Activated CD4-positive, alpha-beta T cell treated with anti-CD3 and anti-CD28 coated beads for 48 hours (primary cell): Measurements from ENCODE around the gene KCNAB1.
A peak's percentile ranks its signal among the peaks of the same experiment; 100 is the strongest.
"Not testable (repeated sequence)": the region's sequence is repeated elsewhere in the genome, so short reads cannot be mapped to it uniquely, and the experiment has no call there.

Source experiments
- DNase-seq: peaks from one replicate; pipeline ENCODE4 v3.0.0-alpha.2; 2020

The KCNAB1 gene

DNA sequence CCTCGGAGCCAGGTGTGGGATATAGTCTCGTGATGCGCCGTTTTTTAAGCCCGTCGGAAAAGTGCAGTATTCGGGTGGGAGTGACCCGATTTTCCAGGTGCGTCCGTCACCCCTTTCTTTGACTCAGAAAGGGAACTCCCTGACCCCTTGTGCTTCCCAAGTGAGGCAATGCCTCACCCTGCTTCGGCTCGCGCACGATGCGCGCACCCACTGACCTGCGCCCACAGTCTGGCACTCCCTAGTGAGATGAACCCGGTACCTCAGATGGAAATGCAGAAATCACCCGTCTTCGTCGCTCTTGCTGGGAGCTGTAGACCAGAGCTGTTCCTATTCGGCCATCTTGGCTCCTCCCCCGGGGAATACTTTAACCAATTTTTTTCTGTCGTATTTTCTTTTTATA, 164.3 kb downstream of the KCNAB1 start:
- not testable (repeated sequence) for DNase-seq

DNA sequence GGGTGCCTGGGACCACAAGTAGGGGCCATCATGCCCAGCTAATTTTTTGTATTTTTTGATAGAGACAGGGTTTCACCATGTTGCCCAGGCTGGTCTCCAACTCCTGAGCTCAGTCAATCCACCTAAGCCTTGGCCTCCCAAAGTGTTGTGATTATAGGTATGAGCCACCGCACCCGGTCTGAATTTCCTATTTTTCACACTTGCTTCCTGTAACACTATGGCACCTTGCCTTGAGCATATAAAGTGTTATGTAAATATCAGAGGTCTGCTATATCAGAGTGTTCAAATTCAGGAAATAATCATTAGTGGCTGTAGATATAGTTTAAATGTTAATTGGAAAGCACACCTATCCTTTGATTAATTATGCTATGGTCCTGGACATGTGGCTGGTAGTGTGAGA, 165.2 kb downstream of the KCNAB1 start:
- no peak for DNase-seq

DNA sequence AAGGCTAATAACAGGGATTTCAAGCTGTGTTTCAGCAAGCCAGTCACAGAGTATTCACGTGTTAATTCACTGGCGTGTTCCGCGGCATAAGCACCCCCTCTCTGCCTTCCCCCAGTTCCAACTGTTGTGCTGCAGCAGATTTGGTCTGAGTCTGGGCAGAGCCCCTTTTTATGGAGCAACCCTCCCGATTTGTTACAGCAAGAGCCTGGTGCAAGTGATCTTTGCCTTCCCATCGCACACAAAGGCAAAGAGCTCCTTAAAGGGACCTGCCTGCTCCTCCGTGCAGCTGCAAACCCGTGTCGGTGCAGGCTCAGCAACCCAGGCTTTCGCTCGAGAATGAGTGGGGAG, 170.5 kb downstream of the KCNAB1 start:
- DNase-seq = no peak

DNA sequence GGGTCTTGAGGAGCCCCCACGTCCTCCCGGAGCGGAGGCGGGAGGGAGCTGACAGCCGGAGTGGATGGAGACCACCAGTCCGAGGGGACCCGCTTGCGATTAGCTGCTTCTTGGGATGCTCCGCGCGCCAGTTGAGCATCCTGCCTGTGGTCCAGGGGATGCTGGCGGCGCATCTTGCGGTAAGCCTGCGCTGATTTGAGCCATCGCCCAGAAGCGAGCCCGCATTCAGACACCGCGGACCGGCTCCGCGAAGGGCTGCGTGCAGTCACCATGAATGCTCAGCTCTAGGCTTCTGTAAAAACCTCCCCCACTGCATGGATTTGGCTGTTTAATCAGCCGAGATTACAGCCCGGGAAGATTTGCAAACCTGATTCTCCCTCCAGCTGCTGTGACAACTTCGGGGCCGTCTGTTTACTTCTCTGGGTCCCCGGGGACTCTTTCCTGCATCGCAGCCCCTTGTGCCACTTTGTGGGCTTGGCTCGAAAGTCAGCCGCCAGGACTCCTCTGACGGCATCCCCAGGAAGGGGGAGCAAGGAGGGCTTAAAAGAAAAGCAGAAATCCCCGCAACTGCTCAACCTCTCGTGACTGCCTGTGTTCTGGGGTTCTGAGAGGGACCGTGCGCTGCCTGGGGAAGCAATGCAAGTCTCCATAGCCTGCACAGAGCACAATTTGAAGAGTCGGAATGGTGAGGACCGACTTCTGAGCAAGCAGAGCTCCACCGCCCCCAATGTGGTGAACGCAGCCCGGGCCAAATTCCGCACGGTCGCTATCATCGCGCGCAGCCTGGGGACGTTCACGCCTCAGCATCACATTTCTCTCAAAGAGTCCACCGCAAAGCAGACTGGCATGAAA, 171.1 kb downstream of the KCNAB1 start:
- DNase-seq = peak; percentile 6

DNA sequence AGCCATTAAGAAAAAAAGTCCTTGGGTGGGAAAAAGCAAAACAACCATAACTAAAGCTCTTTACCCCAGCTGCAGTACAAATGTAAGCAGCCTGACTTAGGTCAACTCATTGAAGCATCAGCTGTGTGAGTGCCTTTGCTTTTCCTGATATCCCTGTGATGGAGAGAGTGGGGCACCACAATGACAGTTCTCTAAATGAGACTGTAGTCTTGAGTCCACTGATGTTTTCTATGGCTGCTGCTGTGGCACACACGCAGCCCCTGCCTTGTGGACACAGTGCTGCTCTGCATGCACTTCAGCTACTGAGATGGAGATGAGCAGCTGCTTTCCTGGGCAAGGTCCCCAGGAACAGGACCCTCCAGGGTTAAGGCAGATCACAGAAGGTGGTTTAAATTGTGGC, 173.2 kb downstream of the KCNAB1 start:
- no peak for DNase-seq

DNA sequence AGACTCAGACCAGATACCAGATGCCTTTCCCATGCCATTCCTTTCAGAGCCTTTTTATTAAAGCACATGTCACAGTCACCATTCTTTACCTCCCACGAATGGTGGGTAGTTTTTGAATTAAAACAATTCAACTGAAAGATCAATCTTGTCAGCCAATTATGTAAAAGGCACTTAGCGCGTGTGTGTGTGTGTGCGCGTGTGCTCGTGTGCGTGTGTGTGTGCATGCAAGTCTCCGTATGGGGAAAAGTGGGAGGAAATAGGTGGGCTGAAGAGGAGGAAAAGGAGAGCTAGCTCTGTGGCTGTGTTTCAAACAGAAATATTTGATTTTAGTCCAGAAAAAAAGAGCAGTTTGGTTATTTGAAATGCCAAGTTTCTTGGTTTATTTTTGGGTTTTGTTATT, 177.2 kb downstream of the KCNAB1 start:
- no peak for DNase-seq

DNA sequence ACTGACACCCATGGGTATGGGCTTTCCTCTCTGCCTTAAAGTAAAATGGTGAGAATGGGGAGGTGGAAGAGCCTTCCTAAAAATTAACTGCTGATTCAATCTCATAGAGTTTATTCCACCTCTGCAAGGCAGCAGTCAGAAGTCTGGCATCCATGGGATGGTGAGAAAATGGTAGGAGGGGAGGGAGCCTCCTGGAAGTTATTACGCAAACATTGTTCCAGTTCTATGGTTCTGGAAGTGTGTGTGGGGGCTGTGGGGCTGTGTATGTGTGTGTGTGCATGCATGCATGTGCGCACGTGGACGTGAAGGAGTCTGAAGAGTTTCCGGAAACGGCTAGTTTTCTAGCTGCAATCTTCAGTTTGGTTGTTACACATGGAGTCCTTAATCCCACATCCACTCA, 177.6 kb downstream of the KCNAB1 start:
- no peak for DNase-seq

DNA sequence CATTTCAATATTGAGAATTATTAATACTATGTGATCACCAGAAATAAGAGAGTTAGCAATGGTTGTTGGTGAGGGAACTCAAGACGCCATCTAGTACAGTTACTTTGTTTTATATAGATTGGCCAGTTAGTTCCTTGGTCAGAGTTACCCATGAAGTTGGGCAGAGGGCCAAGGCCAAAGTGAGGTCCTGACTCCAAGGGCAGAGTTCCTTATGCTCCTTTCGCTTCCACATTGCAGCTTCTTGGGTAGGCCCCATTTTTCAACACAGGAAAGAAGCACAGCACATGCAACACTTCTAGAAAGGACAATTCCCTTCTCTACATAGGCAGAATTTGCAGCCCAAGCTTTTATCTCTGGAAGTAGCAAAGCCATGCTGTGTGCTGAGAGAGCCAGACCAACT, 178.6 kb downstream of the KCNAB1 start:
- no peak for DNase-seq

DNA sequence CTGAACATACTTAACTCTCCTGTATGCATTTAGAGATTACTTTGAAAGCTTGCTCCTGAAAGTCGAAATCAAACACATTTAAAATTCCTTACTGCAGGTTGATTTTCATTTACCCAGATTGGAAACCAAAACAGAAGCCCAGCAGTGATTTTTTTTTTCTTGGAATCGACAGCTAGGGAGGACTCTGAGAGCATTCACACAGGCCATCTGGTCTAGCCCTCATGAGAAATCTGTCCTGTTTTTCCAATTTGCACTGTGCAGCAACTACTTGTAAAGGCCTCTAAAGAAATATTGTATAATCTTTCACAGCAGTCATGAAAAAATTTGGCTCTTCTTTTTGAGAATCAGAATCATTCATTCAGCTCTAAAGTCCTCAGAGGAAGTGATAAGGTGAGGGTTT, 179.2 kb downstream of the KCNAB1 start:
- no peak for DNase-seq

DNA sequence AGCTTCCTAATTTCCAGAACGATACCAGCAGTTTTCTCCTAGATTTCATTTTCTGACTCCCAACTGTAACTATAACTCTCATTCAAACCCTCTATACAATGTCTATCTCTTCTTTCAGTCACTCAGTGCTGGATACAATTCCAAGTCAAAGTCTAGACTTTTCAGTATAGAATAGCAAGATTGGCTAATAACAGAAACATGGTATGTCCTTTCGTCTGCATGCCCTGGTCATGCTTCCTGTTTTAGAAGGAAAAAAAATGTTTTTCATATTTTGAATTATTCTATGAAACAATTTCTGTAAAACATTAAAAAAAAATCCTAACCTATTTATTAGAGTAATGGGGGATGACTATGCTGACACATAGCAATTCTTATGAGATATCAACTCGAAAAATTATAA, 180.0 kb downstream of the KCNAB1 start:
- no peak for DNase-seq

DNA sequence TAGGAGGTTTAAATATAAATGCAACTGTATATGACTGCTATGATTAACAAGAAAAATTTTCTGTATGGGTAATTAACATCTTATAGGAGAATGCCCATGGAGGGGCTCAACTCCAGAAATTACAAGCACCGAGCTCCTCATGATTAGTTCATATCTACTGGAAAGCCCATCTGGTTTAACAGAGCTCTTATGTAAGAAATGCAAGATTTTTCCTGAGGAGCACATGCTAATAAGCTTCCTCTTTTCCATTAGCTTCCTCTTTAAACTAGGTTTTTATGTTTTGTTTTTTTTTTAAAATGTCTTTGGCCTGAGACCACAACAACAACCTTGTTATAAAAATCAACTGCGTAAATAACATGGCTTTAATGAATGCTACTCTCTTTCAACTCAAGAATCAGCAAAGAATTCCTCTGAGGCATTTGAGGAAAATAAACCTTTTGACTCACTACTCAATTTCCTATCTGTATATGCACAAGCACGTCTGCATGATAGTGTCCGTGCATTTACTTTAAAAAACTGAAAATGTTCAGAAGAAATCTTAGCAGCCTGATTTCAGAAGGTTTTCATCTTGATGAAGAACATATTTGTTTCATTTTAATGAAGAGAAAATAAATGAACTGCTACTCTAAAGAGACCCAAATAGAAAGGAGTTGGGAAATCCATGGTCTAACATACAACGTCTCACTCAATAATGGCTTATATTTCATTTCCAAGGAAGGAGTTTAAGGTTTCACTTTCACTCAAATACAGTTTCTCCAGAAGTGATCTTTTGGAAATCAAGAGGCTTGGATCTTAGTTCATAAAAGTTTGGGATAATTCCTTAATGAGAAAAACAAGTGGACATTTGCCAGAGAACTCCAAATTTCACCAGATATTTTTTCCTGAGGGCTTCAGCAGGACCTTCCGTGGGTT, 180.8 kb downstream of the KCNAB1 start:
- no peak for DNase-seq

DNA sequence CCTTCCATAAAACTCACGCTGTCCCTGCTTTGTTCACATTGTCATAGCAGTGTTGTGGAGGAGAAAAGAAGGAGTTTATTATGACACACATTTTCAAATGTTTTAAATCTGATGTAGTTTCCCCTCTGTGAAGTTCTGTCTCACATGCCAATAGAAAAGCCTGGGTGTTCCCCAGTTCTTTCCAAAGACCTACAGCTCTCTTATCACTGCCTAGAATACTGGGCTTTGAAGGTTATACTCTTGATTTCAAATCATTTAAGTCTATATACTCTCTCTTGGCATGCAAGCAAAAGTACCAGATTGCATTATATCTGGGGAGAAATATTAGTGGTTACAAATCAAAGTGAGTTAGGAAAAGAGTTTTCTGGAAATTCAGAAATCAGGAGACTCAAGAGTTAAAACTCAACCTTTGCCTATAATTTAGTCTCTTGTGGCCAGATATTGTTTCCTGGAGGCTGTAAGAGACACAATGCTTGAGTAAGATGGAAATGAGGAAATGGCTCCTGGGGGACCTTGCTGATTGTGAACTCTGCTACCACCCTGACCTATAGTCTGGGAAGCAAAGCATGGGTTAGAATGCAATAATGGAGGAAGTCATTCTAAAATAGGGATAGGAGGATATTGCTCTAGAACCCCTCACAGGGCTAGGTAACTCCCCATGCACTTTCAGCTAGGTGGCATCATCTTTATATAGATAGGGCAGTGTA, 182.8 kb downstream of the KCNAB1 start:
- no peak for DNase-seq

DNA sequence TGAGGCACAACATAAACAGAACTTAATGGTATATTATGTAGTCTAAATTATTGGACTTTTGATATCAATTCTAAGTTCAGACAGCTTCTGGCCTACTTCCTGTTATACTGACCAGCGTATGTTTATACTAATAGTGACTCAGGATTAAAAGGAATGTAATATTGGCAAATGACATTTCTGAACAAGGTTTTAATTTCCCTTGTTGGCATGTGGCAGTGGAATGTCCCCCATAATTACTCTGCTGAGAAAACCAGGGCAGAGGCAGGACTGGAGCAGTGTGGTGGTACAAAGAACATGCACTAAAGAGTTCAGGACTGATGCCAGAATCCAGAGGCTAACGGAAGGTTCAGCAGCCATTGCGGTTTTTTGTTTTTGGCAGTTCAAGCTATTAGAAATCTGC, 184.0 kb downstream of the KCNAB1 start:
- no peak for DNase-seq

DNA sequence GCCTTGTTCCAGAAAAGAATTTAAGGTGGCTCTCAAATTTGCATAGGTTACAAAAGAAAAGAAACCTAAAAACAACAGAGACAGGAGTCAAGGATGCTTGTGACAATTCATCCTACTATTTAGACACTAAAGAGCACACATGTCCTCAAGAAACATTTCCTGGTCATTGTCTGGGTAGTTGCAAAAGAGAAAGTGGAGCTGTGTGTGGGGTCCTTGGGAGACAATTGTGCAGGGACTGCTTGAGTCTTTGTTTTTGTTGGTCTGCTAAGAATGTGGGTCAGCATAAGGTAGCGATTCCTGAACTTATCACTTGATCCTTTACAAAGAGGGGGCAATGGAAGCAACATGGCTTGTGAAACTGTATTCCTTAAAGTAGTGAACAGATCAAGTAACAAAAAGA, 185.3 kb downstream of the KCNAB1 start:
- no peak for DNase-seq

DNA sequence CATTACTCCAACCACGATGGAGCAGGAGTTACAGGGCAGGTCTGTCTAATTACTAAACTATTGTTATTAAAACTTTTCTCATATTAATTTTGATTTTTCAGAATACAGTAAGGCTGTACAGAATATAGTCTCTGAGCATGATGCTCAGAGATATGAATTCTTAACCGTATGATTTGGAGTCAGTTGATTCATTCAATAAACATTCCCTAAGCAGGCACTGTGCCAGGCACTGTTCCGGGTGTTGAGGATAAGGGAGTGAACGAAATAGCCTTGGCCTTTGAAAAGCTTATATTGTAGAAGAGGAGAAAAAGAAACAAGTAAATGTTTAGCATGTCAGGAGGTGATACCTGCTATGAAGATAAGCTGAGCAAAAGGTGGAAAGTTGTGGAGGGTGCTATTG, 187.3 kb downstream of the KCNAB1 start:
- no peak for DNase-seq

DNA sequence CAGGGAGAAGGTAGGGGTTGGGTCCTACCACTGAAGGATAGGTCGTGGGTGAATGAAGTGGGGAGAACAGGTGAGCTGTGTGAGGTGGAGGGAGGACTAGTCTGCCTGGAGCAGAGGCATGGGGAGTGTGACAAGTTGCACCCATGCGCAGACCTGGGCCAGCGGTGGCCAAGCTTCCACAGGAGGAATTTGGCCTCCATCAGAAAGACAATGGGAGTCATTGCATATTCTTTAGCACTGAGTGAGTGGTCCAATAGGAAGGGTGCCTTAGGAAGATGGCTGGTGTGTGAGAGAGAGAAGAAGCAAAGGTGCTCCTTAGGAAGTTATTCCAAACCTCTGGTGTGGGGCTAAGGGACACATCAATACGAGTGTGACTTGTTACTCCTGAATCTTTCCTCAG, 191.1 kb downstream of the KCNAB1 start:
- no peak for DNase-seq

DNA sequence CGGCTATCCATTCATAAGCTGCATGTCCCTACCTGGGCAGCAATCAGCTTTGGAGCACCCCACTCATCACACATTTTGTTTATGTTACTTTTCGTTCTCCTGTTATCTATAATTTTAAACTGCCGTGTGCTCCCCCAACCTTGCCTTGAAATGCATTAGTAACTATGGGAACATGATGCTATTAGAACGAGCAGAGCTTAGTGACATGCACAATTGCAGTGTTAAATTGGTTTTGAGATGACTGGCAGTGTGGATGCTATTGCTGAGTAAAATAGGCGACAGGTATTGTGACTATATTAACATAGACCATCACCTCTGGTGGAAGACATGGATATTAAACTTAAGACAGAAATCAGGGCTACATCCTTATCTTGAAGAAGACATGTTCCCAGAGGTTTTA, 191.6 kb downstream of the KCNAB1 start:
- DNase-seq = no peak

DNA sequence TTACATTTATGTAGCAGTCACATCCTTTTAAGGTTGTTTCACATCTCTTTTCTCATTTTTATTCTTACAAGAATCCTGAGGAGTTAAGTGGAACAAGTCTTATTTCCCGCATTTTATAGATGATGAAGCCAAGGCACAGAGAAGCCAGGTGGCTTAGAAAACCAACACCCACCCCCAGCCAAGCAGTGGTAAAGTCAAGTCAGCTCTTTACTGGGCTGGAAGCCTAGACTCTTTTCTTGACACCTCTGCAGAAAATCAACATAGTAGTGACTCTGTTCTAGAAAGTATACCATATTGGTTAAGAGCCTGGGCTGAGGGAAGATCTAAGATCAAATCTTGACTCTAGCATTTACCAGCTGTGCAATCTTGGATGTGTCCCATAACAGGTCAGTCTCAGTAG, 195.7 kb downstream of the KCNAB1 start:
- DNase-seq = no peak

DNA sequence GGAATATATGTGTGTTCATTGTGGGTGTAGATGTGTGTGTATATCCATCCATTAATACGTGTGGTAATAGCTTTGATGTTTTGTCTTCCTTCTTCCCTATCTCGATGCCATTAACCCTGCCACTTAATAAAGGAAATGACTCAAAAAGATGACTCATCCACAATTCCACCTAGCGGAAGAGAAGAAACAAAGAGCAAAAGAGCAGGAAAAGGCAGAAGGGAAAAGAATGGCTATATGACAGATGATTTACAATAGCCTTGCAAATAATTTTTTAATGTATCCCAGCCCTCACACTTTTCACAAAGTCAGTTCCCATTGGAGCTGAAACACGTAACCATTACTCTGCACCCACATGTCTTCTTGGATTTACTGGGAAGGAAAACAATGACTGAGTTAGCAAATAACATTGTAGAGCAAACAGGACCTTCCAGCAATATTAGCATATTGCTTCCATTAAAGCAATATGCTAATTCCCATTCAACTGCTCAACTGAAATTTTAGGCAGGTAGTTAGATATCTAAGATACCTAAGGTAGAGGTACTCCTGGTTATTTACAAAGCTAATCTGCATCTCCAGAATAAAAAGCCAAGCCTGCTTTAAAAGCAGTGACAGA, 197.2 kb downstream of the KCNAB1 start:
- DNase-seq = no peak

DNA sequence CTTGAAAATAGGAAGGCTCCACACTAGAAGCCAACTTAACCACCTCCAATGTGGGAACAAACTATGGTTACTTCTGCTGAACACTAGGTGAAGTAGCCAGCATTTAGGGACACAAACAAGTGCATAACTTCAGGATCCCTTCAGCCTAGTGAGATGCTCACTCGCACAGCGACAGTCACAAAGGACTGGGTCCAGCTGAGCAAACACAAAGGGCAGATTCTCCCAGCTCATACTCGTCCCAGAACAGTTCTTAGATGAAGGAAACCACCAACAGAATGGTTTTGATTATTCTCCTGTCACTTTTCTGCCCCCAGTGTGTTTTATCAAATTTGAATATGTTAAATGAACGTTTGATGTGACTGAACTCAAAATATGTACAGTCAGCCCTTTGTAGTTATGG, 201.6 kb downstream of the KCNAB1 start:
- no peak for DNase-seq

DNA sequence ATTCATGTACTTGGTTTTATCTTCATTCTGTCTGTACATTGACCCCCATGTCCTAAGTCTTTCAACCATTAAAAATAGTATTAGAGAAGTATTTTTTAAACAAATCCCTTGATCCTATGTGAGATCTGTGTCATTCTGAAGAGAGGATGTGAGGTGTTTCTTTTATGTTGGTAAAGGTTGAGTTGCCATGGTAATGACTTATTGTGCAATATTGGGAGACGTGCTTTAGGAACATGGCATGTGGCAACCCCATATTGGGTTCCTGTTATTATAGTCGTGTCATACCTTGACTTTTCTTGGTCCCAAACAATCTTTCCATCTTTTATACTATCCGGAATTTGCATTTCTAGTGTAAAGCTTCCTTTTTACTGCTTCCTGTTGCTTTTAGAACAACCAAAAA, 203.1 kb downstream of the KCNAB1 start:
- no peak for DNase-seq

DNA sequence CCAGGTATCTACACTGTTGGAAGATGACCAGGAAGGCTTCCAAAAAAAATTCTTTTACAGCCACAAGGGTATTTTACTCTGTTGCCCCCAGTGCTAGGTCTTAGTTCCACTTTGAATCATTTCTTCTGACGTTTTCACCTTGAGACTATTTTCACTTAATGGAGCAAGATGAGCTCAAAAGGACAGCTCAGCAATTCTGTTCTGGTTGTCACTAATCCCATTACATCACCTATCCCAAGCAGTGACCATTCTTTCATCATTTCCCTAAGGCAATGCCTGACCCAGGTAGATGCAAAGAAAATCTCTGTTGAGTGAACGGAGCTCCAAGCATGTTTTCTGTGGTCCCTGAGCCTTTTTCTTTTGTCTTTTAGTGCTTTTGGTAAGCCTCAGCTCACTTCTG, 210.0 kb downstream of the KCNAB1 start:
- DNase-seq = no peak

DNA sequence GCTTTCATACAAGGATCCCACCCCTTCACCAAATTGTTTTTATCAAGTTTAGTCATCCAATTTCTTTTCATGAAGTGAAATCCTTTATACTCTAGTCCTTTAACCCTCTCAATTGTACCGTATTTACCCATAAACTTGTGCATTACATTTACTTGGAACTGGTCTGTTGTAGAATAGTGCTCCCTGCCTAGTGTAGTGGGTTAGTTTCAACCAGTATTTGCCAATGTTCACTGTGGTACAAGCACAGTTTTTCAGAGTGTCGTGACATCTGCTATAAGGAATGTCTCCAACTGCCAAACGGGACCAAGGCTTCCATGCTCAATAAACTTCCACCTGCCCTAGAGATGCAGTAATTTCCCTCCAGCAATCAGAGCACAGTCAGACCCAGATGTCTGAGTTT, 211.9 kb downstream of the KCNAB1 start:
- DNase-seq = no peak
